Memory B cell (primary cell): ENCODE data around the gene FKTN.
"Not testable (repeated sequence)": the region's sequence is repeated elsewhere in the genome, so short reads cannot be mapped to it uniquely, and the experiment has no call there.

ENCODE experiments used
- ATAC-seq: fragments of 150-1000 bp; cut with Tn5 transposase; 2 replicates; pipeline ENCODE4 v1.10.0; 2021; ENCODE audit warnings: low read depth, mild to moderate bottlenecking, moderate library complexity
- DNase-seq, 2 donors: peaks; one replicate each; pipeline ENCODE4 v3.0.0; 2022; ENCODE audit warnings: low spot score in 2 of 2
- H3K27ac Mint-ChIP-seq: one replicate; pipeline ENCODE4 v1.8.0; 2022; ENCODE audit warnings: mild to moderate bottlenecking, moderate library complexity, mixed read lengths
- H3K27me3 Mint-ChIP-seq: one replicate; pipeline ENCODE4 v1.8.0; 2022; ENCODE audit warnings: mixed read lengths
- H3K36me3 Mint-ChIP-seq: one replicate; pipeline ENCODE4 v1.8.0; 2022; ENCODE audit warnings: mild to moderate bottlenecking, mixed read lengths
- H3K4me1 Mint-ChIP-seq: one replicate; pipeline ENCODE4 v1.8.0; 2022; ENCODE audit warnings: mixed read lengths
- H3K4me3 Mint-ChIP-seq: one replicate; pipeline ENCODE4 v1.8.0; 2022; ENCODE audit warnings: mild to moderate bottlenecking, moderate library complexity, mixed read lengths
- H3K9me3 Mint-ChIP-seq: one replicate; pipeline ENCODE4 v1.8.0; 2022; ENCODE audit warnings: mixed read lengths

The FKTN gene

GRCh38 chr9:105557804-105558610 is at the start of gene FKTN:
Gene FKTN (plus strand): TSS chr9:105558131. CDS start chr9:105575033, 16,902 bp downstream.
- H3K36me3 Mint-ChIP-seq = peaks cover 16% of the 10 kb centered on the region
- H3K4me3 Mint-ChIP-seq = peak within 1 kb of the TSS; percentile 92
- peaks cover 2% of the 10 kb centered on the region for H3K9me3 Mint-ChIP-seq
- DNase-seq (peak; percentile 57 to 73), ATAC-seq (peak; percentile 97)
- H3K27ac Mint-ChIP-seq = peak within 1 kb of the TSS; percentile 91
- H3K27me3 Mint-ChIP-seq = no peaks in the 10 kb centered on the region
- H3K4me1 Mint-ChIP-seq = peaks cover 10% of the 10 kb centered on the region

- DNase-seq (no peak), ATAC-seq (no peak)
- Mint-ChIP-seq H3K4me3 (no peak overlapping the region), H3K36me3 (peaks cover 5% of the 10 kb centered on the region), H3K4me1 (no peaks in the 10 kb centered on the region), H3K27me3 (no peaks in the 10 kb centered on the region), H3K27ac (no peak overlapping the region), H3K9me3 (no peaks in the 10 kb centered on the region)
Observed at GRCh38 chr9:105508530-105508929, 49.4 kb upstream of the FKTN start.

- no peaks in the 10 kb centered on the region for H3K9me3 Mint-ChIP-seq
- no peak for ATAC-seq
- no peak overlapping the region for H3K4me3 Mint-ChIP-seq
- no peaks in the 10 kb centered on the region for H3K4me1 Mint-ChIP-seq
- no peaks in the 10 kb centered on the region for H3K27me3 Mint-ChIP-seq
- peaks cover 10% of the 10 kb centered on the region for H3K36me3 Mint-ChIP-seq
- DNase-seq = no peak
- no peak overlapping the region for H3K27ac Mint-ChIP-seq
Observed at GRCh38 chr9:105510024-105510423, 47.9 kb upstream of the FKTN start.

- Mint-ChIP-seq H3K27ac (no peak overlapping the region), H3K4me3 (no peak overlapping the region), H3K9me3 (no peaks in the 10 kb centered on the region), H3K4me1 (no peaks in the 10 kb centered on the region), H3K36me3 (peaks cover 10% of the 10 kb centered on the region), H3K27me3 (no peaks in the 10 kb centered on the region)
- ATAC-seq (no peak), DNase-seq (no peak)
Observed at GRCh38 chr9:105511446-105511845, 46.5 kb upstream of the FKTN start.

- Mint-ChIP-seq H3K4me1 (no peaks in the 10 kb centered on the region), H3K36me3 (peaks cover 12% of the 10 kb centered on the region), H3K27me3 (no peaks in the 10 kb centered on the region), H3K9me3 (no peaks in the 10 kb centered on the region), H3K4me3 (no peak overlapping the region), H3K27ac (no peak overlapping the region)
- DNase-seq = no peak
- ATAC-seq = no peak
Observed at GRCh38 chr9:105515811-105516413, 42.0 kb upstream of the FKTN start.

- not testable (repeated sequence) for H3K9me3 Mint-ChIP-seq
- peak; percentile 91 for ATAC-seq
Observed at GRCh38 chr9:105519710-105520369, 38.1 kb upstream of the FKTN start.

GRCh38 chr9:105520992-105521391 is 36.9 kb upstream of the FKTN start:
- not testable (repeated sequence) for H3K4me3 Mint-ChIP-seq, ATAC-seq, H3K4me1 Mint-ChIP-seq, H3K27me3 Mint-ChIP-seq, H3K36me3 Mint-ChIP-seq, H3K9me3 Mint-ChIP-seq, H3K27ac Mint-ChIP-seq, DNase-seq

More at GRCh38 chr9:105519710-105520369, 38.1 kb upstream of the FKTN start:
- not testable (repeated sequence) for H3K4me1 Mint-ChIP-seq, H3K27ac Mint-ChIP-seq, H3K36me3 Mint-ChIP-seq, H3K4me3 Mint-ChIP-seq, H3K27me3 Mint-ChIP-seq
- peak; percentile 20 to 34 for DNase-seq

- not testable (repeated sequence) for H3K4me3 Mint-ChIP-seq, H3K4me1 Mint-ChIP-seq, H3K36me3 Mint-ChIP-seq, H3K27ac Mint-ChIP-seq, DNase-seq, H3K27me3 Mint-ChIP-seq, H3K9me3 Mint-ChIP-seq
- peak; percentile 36 for ATAC-seq
Observed at GRCh38 chr9:105522618-105523385, 35.1 kb upstream of the FKTN start.

GRCh38 chr9:105531530-105531929 is 26.4 kb upstream of the FKTN start:
- DNase-seq (no peak), ATAC-seq (no peak)
- H3K36me3 Mint-ChIP-seq = peaks cover 10% of the 10 kb centered on the region
- H3K4me3 Mint-ChIP-seq = no peak overlapping the region
- no peaks in the 10 kb centered on the region for H3K27me3 Mint-ChIP-seq
- H3K27ac Mint-ChIP-seq = no peak overlapping the region
- peaks cover 2% of the 10 kb centered on the region for H3K4me1 Mint-ChIP-seq
- peaks cover 1% of the 10 kb centered on the region for H3K9me3 Mint-ChIP-seq

GRCh38 chr9:105535920-105536668 is 21.8 kb upstream of the FKTN start:
- ATAC-seq = no peak
- H3K4me3 Mint-ChIP-seq = no peak overlapping the region
- no peaks in the 10 kb centered on the region for H3K36me3 Mint-ChIP-seq
- no peaks in the 10 kb centered on the region for H3K27me3 Mint-ChIP-seq
- peaks cover 2% of the 10 kb centered on the region for H3K4me1 Mint-ChIP-seq
- no peaks in the 10 kb centered on the region for H3K9me3 Mint-ChIP-seq
- H3K27ac Mint-ChIP-seq = no peak overlapping the region
- DNase-seq = no peak

GRCh38 chr9:105539452-105539851 is 18.5 kb upstream of the FKTN start:
- no peaks in the 10 kb centered on the region for H3K4me1 Mint-ChIP-seq
- ATAC-seq (no peak), DNase-seq (no peak)
- H3K27me3 Mint-ChIP-seq = no peaks in the 10 kb centered on the region
- H3K36me3 Mint-ChIP-seq = no peaks in the 10 kb centered on the region
- no peaks in the 10 kb centered on the region for H3K9me3 Mint-ChIP-seq
- no peak overlapping the region for H3K27ac Mint-ChIP-seq
- H3K4me3 Mint-ChIP-seq = no peak overlapping the region

GRCh38 chr9:105541838-105542237 is 16.1 kb upstream of the FKTN start:
- H3K4me3 Mint-ChIP-seq = no peak overlapping the region
- no peaks in the 10 kb centered on the region for H3K27me3 Mint-ChIP-seq
- ATAC-seq (peak; percentile 86), DNase-seq (no peak)
- H3K4me1 Mint-ChIP-seq = no peaks in the 10 kb centered on the region
- no peak overlapping the region for H3K27ac Mint-ChIP-seq
- H3K9me3 Mint-ChIP-seq = no peaks in the 10 kb centered on the region
- H3K36me3 Mint-ChIP-seq = no peaks in the 10 kb centered on the region

- Mint-ChIP-seq H3K4me1 (peaks cover 7% of the 10 kb centered on the region), H3K9me3 (no peaks in the 10 kb centered on the region), H3K4me3 (no peak overlapping the region), H3K27ac (no peak overlapping the region), H3K36me3 (no peaks in the 10 kb centered on the region), H3K27me3 (no peaks in the 10 kb centered on the region)
- no peak for DNase-seq
- ATAC-seq = no peak
Observed at GRCh38 chr9:105554042-105554441, 3.9 kb upstream of the FKTN start.
